Progenitor cell of endocrine pancreas (in vitro differentiated cells): ENCODE data around the gene LIPM. TPM values are rescaled to one million over a fixed set of nuclear protein-coding genes. Genes with fewer than 3 reads are reported as not detected.

ENCODE experiments used
- DNase-seq: peaks from one replicate; pipeline ENCODE4 v3.0.0; 2021; ENCODE audit warnings: low spot score; ENCODE audit not compliant: unreplicated experiment
- H3K27ac Mint-ChIP-seq: 2 replicates; pipeline ENCODE4 v1.8.0; 2021; ENCODE audit warnings: mild to moderate bottlenecking, moderate library complexity, mixed read lengths
- H3K27me3 Mint-ChIP-seq: 2 replicates; pipeline ENCODE4 v1.8.0; 2021; ENCODE audit warnings: mixed read lengths
- H3K36me3 Mint-ChIP-seq: 2 replicates; pipeline ENCODE4 v1.8.0; 2022; ENCODE audit warnings: mixed read lengths; ENCODE audit not compliant: insufficient read depth
- H3K4me1 Mint-ChIP-seq: 2 replicates; pipeline ENCODE4 v1.8.0; 2021; ENCODE audit warnings: low read depth, mixed read lengths
- H3K4me3 Mint-ChIP-seq: 2 replicates; pipeline ENCODE4 v1.8.0; 2021; ENCODE audit warnings: low read depth, mild to moderate bottlenecking, moderate library complexity, mixed read lengths
- H3K9me3 Mint-ChIP-seq: 2 replicates; pipeline ENCODE4 v1.8.0; 2021; ENCODE audit warnings: low read depth, mixed read lengths
- CTCF ChIP-seq: fragments of 200-600 bp; sonication (generic); IDR thresholded peaks from one replicate; pipeline ENCODE4 v1.5.0; 2021; ENCODE audit warnings: antibody characterized with exemption, mild to moderate bottlenecking; ENCODE audit not compliant: unreplicated experiment
- long read RNA-seq: library from polyadenylated mRNA; unstranded; transcript quantifications from one replicate; pipeline ENCODE4 v2.0.0, GENCODE V29; 2020
- total RNA-seq: library from RNA; stranded (reverse); gene quantifications from 2 replicates; pipeline ENCODE4 v1.2.1, GENCODE V29; 2021

LIPM gene
- total RNA-seq = not detected in 2 replicates
- long read RNA-seq = 0 reads

GRCh38 chr10:88802523-88803285 lies at the start of gene LIPM:
TSS of gene LIPM (plus strand) at chr10:88802730. CDS start at chr10:88802897, 167 bp downstream.
- H3K36me3 Mint-ChIP-seq = no peaks in the 10 kb centered on the region
- no peak within 1 kb of the TSS for H3K27ac Mint-ChIP-seq
- no peaks in the 10 kb centered on the region for H3K4me1 Mint-ChIP-seq
- no peaks in the 10 kb centered on the region for H3K27me3 Mint-ChIP-seq
- TF ChIP-seq CTCF = no peak
- no peaks in the 10 kb centered on the region for H3K9me3 Mint-ChIP-seq
- no peak for DNase-seq
- H3K4me3 Mint-ChIP-seq = no peak within 1 kb of the TSS

GRCh38 chr10:88754287-88754686 lies 48.2 kb upstream of the LIPM start:
- H3K36me3 Mint-ChIP-seq = no peaks in the 10 kb centered on the region
- DNase-seq = no peak
- H3K4me1 Mint-ChIP-seq = no peaks in the 10 kb centered on the region
- no peak for TF ChIP-seq CTCF
- peaks cover 5% of the 10 kb centered on the region for H3K9me3 Mint-ChIP-seq
- no peak overlapping the region for H3K4me3 Mint-ChIP-seq
- H3K27ac Mint-ChIP-seq = no peak overlapping the region
- H3K27me3 Mint-ChIP-seq = no peaks in the 10 kb centered on the region

- TF ChIP-seq CTCF = no peak
- Mint-ChIP-seq H3K9me3 (no peaks in the 10 kb centered on the region), H3K36me3 (no peaks in the 10 kb centered on the region), H3K27ac (no peak overlapping the region), H3K4me3 (no peak overlapping the region), H3K4me1 (no peaks in the 10 kb centered on the region), H3K27me3 (no peaks in the 10 kb centered on the region)
- DNase-seq = no peak
Observed at GRCh38 chr10:88755753-88756152, 46.8 kb upstream of the LIPM start.

GRCh38 chr10:88756660-88757059 lies 45.9 kb upstream of the LIPM start:
- no peak overlapping the region for H3K27ac Mint-ChIP-seq

More at GRCh38 chr10:88756660-88757059, 45.9 kb upstream of the LIPM start:
- H3K36me3 Mint-ChIP-seq = no peaks in the 10 kb centered on the region
- H3K4me1 Mint-ChIP-seq = no peaks in the 10 kb centered on the region
- H3K27me3 Mint-ChIP-seq = no peaks in the 10 kb centered on the region
- no peak for DNase-seq
- H3K4me3 Mint-ChIP-seq = no peak overlapping the region
- H3K9me3 Mint-ChIP-seq = no peaks in the 10 kb centered on the region
- no peak for TF ChIP-seq CTCF
